HUDEP-2 (cell line): ENCODE data around the gene RBBP7.

Experiments
- DNase-seq, 76 experiments: peaks; one replicate each; lab custom pipeline; 2025; ENCODE audit not compliant: unreplicated experiment in 76 of 76; lab: John Stamatoyannopoulos, UW

RBBP7 gene

DNA sequence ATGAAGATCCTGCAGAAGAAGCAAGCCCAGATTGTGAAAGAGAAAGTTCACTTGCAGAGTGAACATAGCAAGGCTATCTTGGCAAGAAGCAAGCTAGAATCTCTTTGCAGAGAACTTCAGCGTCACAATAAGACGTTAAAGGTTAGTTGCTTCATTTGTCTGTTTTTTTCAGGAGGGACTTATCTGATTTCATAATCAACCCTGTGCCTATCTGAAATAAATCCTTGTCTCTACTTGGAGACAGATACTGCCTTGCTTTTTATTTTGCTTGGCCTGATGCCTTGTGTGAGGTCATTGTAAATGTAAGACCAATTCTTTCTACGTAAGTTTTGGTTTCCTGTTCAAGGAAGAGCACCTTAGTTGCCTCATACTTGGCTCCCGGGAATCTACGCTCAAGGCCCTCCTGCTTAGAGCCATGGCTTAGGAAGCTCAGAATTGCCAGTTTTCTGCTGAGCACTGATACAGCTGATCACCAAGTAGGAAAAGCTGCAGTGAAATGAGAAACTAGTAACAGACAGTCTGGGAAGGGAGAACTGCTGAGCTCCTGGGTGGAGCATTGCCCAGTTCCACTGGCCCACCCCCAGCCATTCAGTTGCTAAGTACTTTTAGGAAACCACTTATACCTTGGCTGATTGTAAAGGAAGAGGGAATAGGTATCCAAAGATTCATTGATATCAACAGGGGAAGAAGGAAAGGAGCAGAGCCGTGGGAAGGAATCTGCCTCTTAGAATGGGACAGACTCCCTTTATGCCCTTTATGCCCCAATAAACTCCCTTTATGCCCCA, 41.8 kb downstream of the RBBP7 start:
- no peak for DNase-seq

DNA sequence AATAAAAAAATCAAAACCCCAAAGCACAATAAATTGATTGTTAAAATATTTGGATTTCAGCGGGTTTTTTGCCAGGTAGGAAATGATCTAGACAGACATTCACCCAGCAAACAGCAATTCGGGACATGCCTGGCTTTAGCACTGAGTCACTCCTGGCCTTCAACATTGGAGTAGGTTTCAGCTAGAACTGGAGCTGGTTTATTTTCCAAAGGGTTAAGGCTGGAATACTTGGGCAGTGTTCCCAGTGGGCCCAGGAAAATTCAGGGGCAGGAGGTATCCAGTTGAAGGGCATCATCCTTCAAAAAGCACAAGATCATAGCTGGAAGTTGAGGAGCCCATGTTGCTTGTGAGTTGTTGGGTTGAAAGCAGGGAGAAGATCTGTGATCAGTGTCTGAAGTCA, 42.9 kb downstream of the RBBP7 start:
- DNase-seq = no peak

DNA sequence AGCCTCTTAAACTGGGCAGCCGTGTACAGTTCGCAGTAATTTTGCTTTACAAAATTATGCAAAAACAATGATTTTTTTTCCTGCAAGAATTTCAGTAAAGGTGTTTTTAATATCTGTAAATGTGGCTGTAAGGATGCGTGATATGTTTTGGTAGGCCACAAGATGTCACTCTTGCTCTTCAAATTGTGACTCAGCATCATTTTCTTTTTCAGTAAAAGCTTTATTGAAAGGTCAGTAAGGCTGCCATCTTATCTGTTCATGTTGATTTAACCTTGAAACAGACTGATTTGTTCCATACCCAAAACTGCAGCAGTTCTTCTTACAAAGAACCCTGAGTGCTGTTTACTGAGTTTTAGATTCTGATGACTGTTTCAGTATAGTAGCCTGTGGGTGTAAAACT, 44.0 kb downstream of the RBBP7 start:
- DNase-seq = peak in 22 of 76 experiments; percentile 0 to 34 (median 8)

DNA sequence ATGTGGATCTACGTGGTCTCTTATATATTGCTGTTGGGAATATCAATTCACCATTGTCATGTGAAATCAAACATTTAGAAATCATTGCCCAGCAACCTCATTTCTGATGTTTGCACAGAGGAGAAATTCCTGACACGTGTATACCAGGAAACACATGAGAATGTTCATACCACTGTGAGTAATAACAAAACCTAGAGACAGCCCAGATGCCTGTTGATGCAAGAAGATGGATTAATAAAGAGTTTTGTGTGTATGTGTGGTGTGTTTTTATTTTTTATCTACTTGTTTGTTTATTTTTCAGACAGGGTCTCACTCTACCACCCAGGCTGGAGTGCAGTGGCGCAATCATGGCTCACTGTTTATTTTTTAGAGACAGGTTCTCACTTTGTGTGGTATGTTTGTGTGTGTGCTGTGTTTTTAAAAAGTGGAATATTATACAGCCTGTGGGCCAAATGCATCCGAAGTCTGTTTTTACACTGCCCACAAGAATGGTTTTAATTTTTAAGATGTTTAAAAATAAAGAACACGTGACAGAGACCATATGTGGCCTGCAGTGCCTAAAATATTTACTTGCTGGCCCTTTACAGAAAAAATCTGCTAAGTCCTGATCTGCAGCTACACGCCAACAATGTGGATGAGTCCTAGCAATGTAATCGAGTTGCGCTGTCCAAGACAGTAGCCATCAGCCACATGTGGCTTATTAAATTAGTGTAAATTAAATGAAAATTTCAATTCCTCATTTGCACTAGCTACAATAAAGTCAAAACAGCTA, 44.7 kb downstream of the RBBP7 start:
- DNase-seq = no peak

DNA sequence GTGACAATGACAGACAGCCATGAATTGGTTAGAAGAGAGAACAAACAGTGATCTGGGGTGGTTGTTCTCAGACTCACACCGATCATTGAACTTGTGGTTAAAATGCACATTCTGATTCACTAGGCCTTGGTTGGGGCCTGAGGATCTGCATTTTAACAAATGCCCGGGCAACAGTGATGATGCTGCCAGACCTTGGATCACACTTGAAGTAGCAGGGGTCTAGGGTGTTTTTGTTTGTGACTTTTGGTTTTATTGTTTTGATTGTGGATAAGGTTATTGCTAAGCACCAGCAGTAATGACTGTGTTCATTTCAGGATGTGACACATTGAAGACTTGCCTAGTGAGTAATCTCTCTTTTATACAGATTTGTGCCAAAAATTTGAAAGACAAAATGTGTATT, 47.4 kb downstream of the RBBP7 start:
- no peak for DNase-seq

DNA sequence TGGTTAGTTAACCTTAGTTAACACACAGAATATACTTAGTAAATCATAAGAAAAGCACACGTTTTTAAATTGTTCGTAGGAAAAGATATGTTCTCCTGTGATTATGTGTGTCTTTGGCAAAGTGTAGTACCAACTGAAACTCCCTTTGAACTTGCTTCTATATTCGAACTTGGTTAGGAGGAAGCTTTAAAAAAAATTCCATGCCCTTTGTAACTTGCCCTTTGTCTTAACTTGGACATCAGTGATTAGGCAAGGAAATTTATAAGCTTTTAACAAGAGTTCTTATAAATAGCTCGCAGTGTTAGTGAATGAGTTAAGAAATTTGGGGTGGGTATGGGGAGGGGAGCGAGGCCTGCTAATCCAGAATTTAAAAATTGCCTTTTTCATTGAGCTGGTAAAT, 50.5 kb downstream of the RBBP7 start:
- no peak for DNase-seq

DNA sequence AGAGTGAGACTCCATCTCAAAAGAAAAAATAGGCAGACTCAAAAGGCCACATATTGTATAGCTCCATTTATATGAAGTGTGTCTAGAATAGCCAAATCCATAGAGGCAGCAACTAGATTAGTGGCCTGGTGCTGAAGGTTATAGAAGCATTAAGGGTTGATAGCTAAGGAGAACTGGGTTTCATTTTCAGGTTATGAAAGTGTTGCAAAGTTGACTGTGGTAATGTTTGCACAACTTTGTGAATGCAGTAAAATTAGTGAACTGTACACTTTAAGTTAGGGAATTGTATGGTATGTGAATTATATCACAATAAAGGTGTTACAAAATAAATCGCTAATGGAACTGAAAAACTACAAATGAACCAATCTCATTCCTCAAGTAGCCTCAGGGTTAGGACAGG, 55.6 kb downstream of the RBBP7 start:
- DNase-seq = no peak

DNA sequence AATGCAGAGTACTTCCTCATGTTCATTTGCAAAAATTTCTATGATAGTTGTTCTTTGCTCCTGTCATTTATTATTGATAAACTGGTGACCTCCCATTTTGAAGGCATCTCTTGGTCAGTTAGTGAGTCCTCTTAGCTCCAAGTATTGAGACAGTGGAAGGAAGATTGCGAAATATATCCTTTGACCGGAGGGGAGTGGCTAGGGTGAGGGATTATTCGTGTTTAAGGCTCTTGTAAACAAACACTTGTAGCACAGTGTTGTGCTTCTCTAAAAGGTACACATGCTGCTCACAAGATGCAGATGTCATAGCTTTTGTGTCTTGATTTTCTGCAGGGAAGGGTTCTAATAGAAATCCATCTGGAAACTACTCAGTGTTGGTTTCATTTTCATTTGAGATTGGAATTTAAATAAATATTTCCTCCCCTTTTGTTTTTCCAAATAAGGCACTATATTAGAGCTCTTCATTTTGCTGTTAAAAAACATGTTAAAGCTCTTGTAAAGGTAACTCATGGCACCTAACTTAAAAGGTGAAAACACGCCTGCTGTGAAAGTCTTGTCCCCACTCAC, 62.1 kb downstream of the RBBP7 start:
- DNase-seq = no peak

DNA sequence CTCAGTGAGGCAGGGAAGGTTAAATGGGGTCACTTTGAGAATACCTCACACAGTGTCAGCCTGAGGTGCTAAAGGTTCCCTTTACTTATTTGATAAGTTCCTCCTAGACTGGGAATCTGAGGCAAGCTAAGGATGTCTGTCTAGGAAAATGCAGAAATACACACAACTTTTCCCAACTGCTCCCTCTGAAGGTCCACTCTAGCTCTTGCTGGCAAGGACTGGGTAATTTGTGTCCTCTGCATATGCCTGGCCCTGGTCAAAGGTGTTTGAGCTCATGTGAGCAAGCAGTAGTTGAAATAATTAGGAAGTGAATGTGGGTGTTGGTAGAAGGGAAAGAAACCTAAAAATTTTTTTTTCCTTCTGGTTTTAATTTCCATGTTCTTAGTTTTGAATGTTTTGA, 62.6 kb downstream of the RBBP7 start:
- no peak for DNase-seq

DNA sequence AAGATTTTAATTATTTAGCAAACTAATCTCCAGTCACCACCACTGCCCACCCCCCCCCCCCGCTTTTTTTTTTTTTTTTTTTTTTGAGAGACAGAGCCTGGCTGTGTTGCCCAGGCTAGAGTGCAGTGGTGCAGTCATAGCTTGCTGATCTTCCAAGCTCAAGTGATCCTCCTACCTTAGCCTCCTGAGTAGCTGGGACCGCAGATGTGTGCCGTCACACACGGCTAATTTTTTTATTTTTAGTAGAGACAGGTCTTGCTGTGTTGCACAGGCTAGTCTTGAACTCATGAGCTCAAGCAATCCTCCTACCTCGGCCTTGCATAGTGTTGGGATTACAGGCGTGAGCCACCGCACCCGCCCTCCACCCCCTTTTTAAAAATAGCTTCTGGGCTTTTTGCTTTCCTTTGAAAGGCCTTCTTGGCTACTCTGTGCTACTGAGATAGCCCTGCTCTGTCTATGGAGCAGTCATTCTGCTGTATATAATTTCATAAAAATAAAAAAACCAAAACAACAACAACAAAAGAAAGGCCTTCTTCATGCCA, 65.2 kb downstream of the RBBP7 start:
- no peak for DNase-seq

DNA sequence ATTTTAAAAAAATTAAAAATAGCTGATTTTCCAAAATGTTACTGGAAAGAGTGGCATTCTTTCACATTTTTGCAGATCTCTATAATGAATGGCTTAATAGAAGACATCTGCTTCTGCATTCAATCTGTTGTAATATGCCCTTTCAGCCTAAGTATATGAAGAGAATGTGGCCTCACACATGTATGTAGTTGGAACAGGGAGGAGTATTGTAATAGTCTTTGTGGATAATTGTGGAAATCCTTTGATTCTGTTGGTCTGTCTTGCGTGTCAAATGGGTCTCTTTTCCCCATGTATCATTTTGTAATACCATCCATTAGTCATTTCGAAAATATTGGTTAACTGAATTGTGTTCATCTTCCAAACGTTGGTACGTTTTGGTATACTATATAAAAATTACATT, 72.3 kb downstream of the RBBP7 start:
- DNase-seq = no peak

DNA sequence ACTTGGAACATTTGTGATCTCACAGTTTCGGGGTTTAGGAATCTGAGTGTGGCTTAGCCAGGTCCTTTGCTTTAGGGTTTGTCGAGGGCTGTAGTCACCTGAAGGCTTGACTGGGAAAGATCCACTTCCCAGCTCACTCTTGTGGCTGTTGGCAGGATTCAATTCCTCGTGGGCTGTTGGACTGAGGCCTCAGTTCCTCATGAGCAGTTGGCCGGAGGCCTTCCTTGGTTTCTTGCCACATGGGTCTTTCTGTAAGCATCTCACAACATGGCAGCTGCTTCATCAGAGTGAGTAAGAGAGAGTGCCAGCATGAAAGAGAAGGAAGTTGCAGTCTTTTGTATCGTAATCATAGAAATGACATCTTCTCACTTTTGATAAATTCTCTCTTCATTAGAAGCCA, 72.8 kb downstream of the RBBP7 start:
- no peak for DNase-seq

DNA sequence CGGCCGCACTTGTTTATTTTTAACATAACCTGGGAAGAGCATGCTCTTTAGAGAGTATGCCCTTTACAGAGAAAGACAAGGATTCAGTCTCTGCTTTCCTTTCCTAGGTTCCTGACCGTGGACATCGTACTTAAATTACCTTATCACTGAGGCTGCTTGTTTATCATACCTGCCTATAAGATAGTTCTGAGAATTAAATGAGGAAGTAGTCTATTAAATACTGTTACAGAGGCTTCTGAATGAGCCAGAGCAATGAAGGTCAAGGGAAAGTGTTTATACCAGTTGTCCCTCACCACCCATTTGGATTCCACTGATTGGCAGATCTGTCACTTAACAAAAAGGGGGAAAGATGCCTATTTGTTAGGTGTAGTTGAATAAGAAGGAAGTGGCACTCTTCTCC, 73.9 kb downstream of the RBBP7 start:
- DNase-seq = no peak
